ENCODE measurements around the gene GJB5.
A peak's percentile ranks its signal among the peaks of the same experiment; 100 is the strongest.

The GJB5 gene

GRCh38 chr1:34740161-34740868, 14.5 kb upstream of the GJB5 start:
- TF ChIP-seq NFIC (IDR thresholded peaks at IDR 0.05) (no peak), EP300 (IDR thresholded peaks at IDR 0.05; ENCODE audit: borderline replicate concordance) (no peak), RAD21 (IDR thresholded peaks at IDR 0.05; ENCODE audit: low read depth) (no peak), CEBPB (IDR thresholded peaks at IDR 0.05) (no peak), REST (IDR thresholded peaks at IDR 0.05; ENCODE audit: low read depth) (no peak), MAX (IDR thresholded peaks at IDR 0.05) (no peak), TCF12 (IDR thresholded peaks at IDR 0.05; ENCODE audit: low read depth) (no peak), TAF1 (IDR thresholded peaks at IDR 0.05; ENCODE audit: low read depth) (no peak), TEAD4 (IDR thresholded peaks at IDR 0.05) (no peak), YY1 (IDR thresholded peaks at IDR 0.05; ENCODE audit: low read depth) (no peak)

- no peak for TF ChIP-seq FOXM1 (IDR thresholded peaks at IDR 0.05; ENCODE audit: borderline replicate concordance, low read depth)
- peak; percentile 92 for TF ChIP-seq RAD21 (IDR thresholded peaks at IDR 0.05; ENCODE audit: low read depth)
These were observed 12.1 kb upstream of the GJB5 start for GRCh38 chr1:34742667-34743270.

GRCh38 chr1:34743775-34744174, 11.1 kb upstream of the GJB5 start:
- TF ChIP-seq REST (IDR thresholded peaks at IDR 0.05; ENCODE audit: low read depth) (no peak), USF1 (IDR thresholded peaks at IDR 0.05) (no peak), RAD21 (IDR thresholded peaks at IDR 0.05; ENCODE audit: low read depth) (no peak), ZBTB7A (IDR thresholded peaks at IDR 0.05; ENCODE audit: low read depth) (no peak), NFIC (IDR thresholded peaks at IDR 0.05) (no peak), CEBPB (IDR thresholded peaks at IDR 0.05) (no peak), EGR1 (IDR thresholded peaks at IDR 0.05) (no peak), TEAD4 (IDR thresholded peaks at IDR 0.05) (no peak)

GRCh38 chr1:34744851-34745250, 10.0 kb upstream of the GJB5 start:
- TF ChIP-seq CEBPB (IDR thresholded peaks at IDR 0.05) (no peak), CREB1 (IDR thresholded peaks at IDR 0.05; ENCODE audit: low read depth) (no peak)

- TF ChIP-seq REST (IDR thresholded peaks at IDR 0.05; ENCODE audit: low read depth) = no peak
- TF ChIP-seq TCF12 (IDR thresholded peaks at IDR 0.05; ENCODE audit: low read depth) = no peak
- no peak for TF ChIP-seq YY1 (IDR thresholded peaks at IDR 0.05; ENCODE audit: low read depth)
- no peak for TF ChIP-seq CEBPB (IDR thresholded peaks at IDR 0.05)
- TF ChIP-seq CREB1 (IDR thresholded peaks at IDR 0.05; ENCODE audit: low read depth) = no peak
- no peak for TF ChIP-seq ZBTB7A (IDR thresholded peaks at IDR 0.05; ENCODE audit: low read depth)
- TF ChIP-seq USF1 (IDR thresholded peaks at IDR 0.05) = no peak
- TF ChIP-seq FOXM1 (IDR thresholded peaks at IDR 0.05; ENCODE audit: borderline replicate concordance, low read depth) = no peak
- TF ChIP-seq TAF1 (IDR thresholded peaks at IDR 0.05; ENCODE audit: low read depth) = no peak
- no peak for TF ChIP-seq NFIC (IDR thresholded peaks at IDR 0.05)
- TF ChIP-seq EGR1 (IDR thresholded peaks at IDR 0.05) = no peak
- TF ChIP-seq TEAD4 (IDR thresholded peaks at IDR 0.05) = no peak
- no peak for TF ChIP-seq MAX (IDR thresholded peaks at IDR 0.05)
- TF ChIP-seq RAD21 (IDR thresholded peaks at IDR 0.05; ENCODE audit: low read depth) = no peak
- TF ChIP-seq EP300 (IDR thresholded peaks at IDR 0.05; ENCODE audit: borderline replicate concordance) = no peak
These were observed 9.2 kb upstream of the GJB5 start for GRCh38 chr1:34745666-34746065.

Measured in Ishikawa (cell line).